C4-2B (cell line): ENCODE data around the gene TMEM100.

Source experiments
- CTCF ChIP-seq: fragments of 450-650 bp; conservative IDR thresholded peaks from 2 replicates; pipeline ENCODE4 v1.5.1; 2017; ENCODE audit warnings: mild to moderate bottlenecking
- ZFX ChIP-seq: fragments of 450-650 bp; IDR thresholded peaks from 2 replicates; pipeline ENCODE4 v1.6.1; 2017

DNA sequence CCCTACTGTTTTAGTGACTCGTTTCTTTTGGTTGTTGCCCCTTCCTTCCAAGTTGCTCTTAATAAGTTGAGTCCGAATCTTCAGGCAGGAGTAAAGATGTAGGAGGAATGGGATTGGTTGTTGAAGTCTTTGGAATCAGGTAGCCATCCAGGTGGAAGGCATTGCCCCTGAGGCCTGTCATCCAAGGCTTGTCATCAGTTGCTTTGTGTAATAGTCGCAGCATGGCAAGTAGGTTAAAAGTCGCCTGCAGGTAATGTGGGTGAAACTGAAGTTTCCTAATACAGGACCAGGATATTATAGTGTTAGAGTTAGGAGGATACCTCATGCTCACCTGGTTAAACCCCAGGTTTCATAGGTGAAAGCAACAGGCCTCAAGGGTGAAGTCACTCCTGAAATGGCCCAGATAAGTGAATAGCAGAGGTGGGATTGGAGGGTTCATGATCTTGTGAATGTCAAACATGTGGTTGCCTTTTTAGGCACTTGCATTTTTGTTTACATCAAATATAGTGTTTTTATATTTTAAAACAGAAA, 29.1 kb upstream of the TMEM100 start:
- TF ChIP-seq CTCF (no peak), ZFX (no peak)
